HepG2 (cell line): ENCODE results near the gene TBC1D5.

Experiments used
- ARNT ChIP-seq: fragments of 450-650 bp; IDR thresholded peaks from 2 replicates; pipeline ENCODE4 v1.6.1; 2017
- FOXK2 ChIP-seq: fragments of 450-650 bp; IDR thresholded peaks from 2 replicates; pipeline ENCODE4 v1.6.1; 2016
- FOXM1 ChIP-seq: sonication (generic); formaldehyde crosslinking; IDR thresholded peaks from 2 replicates; pipeline ENCODE4 v1.5.0; 2020; ENCODE audit warnings: missing genetic modification reagents
- IKZF4 ChIP-seq: sonication (generic); formaldehyde crosslinking; IDR thresholded peaks from 2 replicates; pipeline ENCODE4 v1.5.1; 2020; ENCODE audit warnings: borderline replicate concordance, mild to moderate bottlenecking, low read depth, missing genetic modification reagents; ENCODE audit errors: not compliant biosample characterization
- KAT2B ChIP-seq: fragments of 150-350 bp; IDR thresholded peaks from 2 replicates; pipeline ENCODE4 v1.6.1; 2014; ENCODE audit warnings: low read depth, low read length, borderline replicate concordance
- MAFK ChIP-seq, 2 experiments: IDR thresholded peaks in 1 of 2; conservative IDR thresholded peaks in 1 of 2; 2 replicates each; pipeline ENCODE4 v1.6.1; 2011; ENCODE audit warnings: improper control_type of control experiment in 2 of 2, low read length in 2 of 2
- POLR2A ChIP-seq, 2 experiments: IDR thresholded peaks; 2 replicates each; pipeline ENCODE4 v1.6.1; 2011; ENCODE audit warnings: low read depth in 2 of 2, low read length in 2 of 2, mild to moderate bottlenecking in 1 of 2, moderate library complexity in 1 of 2; ENCODE audit not compliant: insufficient read depth in 1 of 2
- PPARG ChIP-seq: conservative IDR thresholded peaks from 2 replicates; pipeline ENCODE4 v1.6.1; 2016; ENCODE audit warnings: missing biosample characterization, missing genetic modification reagents
- ZNF550 ChIP-seq: sonication (generic); formaldehyde crosslinking; IDR thresholded peaks from 2 replicates; pipeline ENCODE4 v1.4.0; 2020; ENCODE audit warnings: mild to moderate bottlenecking, missing genetic modification reagents, borderline replicate concordance
- ZNF776 ChIP-seq: sonication (generic); formaldehyde crosslinking; IDR thresholded peaks from 2 replicates; pipeline ENCODE4 v1.4.0; 2020; ENCODE audit warnings: mild to moderate bottlenecking, missing genetic modification reagents
- TF ChIP-seq, protein P1 (sequence below): sonication (generic); formaldehyde crosslinking; IDR thresholded peaks from 2 replicates; pipeline ENCODE4 v1.4.0; 2020; ENCODE audit warnings: mild to moderate bottlenecking, missing genetic modification reagents
- TF ChIP-seq, protein P2 (sequence below): sonication (generic); formaldehyde crosslinking; IDR thresholded peaks from 2 replicates; pipeline ENCODE4 v1.4.0; 2020; ENCODE audit warnings: low read depth, mild to moderate bottlenecking, missing genetic modification reagents
- TF ChIP-seq, protein P3 (sequence below): sonication (generic); formaldehyde crosslinking; IDR thresholded peaks from 2 replicates; pipeline ENCODE4 v1.5.0; 2020; ENCODE audit warnings: mild to moderate bottlenecking, missing genetic modification reagents, moderate library complexity

DNA sequence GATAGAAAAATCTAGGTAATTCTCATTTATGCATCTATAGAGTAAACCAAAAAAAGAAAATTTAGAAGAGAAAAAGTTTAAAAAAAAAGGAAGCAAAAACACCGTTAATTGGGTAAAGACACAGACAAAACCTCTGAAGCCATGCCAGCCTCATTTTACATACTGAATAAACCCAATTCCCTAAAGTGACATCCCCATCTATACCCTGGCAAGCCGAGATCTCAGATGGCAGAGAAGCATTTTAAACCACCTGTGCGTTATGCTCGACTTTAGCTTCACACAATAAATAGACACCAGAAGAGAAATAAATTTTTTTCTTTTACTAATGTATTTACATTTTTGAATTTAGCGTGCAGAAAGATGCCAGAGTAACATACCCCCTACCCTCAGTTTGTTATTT lies 475.6 kb downstream of the TBC1D5 start:
- no peak for TF ChIP-seq MAFK (conservative IDR thresholded peaks at IDR 0.05 in 1 of 2, IDR thresholded peaks at IDR 0.05 in 1 of 2; ENCODE audit: low read length in 2 of 2)
- TF ChIP-seq, protein P1, sequence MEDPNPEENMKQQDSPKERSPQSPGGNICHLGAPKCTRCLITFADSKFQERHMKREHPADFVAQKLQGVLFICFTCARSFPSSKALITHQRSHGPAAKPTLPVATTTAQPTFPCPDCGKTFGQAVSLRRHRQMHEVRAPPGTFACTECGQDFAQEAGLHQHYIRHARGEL (CRISPR knock-in tag) = no peak
- no peak for TF ChIP-seq ZNF776 (CRISPR knock-in tag)
- TF ChIP-seq ZNF550 (CRISPR knock-in tag) = no peak
- TF ChIP-seq, protein P2, sequence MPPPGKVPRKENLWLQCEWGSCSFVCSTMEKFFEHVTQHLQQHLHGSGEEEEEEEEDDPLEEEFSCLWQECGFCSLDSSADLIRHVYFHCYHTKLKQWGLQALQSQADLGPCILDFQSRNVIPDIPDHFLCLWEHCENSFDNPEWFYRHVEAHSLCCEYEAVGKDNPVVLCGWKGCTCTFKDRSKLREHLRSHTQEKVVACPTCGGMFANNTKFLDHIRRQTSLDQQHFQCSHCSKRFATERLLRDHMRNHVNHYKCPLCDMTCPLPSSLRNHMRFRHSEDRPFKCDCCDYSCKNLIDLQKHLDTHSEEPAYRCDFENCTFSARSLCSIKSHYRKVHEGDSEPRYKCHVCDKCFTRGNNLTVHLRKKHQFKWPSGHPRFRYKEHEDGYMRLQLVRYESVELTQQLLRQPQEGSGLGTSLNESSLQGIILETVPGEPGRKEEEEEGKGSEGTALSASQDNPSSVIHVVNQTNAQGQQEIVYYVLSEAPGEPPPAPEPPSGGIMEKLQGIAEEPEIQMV (CRISPR knock-in tag) = no peak
- no peak for TF ChIP-seq PPARG
- no peak for TF ChIP-seq FOXM1 (CRISPR knock-in tag)
- no peak for TF ChIP-seq IKZF4
- TF ChIP-seq, protein P3, sequence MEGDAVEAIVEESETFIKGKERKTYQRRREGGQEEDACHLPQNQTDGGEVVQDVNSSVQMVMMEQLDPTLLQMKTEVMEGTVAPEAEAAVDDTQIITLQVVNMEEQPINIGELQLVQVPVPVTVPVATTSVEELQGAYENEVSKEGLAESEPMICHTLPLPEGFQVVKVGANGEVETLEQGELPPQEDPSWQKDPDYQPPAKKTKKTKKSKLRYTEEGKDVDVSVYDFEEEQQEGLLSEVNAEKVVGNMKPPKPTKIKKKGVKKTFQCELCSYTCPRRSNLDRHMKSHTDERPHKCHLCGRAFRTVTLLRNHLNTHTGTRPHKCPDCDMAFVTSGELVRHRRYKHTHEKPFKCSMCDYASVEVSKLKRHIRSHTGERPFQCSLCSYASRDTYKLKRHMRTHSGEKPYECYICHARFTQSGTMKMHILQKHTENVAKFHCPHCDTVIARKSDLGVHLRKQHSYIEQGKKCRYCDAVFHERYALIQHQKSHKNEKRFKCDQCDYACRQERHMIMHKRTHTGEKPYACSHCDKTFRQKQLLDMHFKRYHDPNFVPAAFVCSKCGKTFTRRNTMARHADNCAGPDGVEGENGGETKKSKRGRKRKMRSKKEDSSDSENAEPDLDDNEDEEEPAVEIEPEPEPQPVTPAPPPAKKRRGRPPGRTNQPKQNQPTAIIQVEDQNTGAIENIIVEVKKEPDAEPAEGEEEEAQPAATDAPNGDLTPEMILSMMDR (CRISPR knock-in tag) = no peak
- TF ChIP-seq FOXK2 = no peak
- TF ChIP-seq ARNT = no peak
- no peak for TF ChIP-seq POLR2A (IDR thresholded peaks at IDR 0.05; ENCODE audit: insufficient read depth in 1 of 2, low read depth in 2 of 2, low read length in 2 of 2)
- TF ChIP-seq KAT2B = no peak
